GM18873 (cell line): ENCODE results near the gene XPNPEP2.

Source experiments
- ATAC-seq: cut with Tn5 transposase; IDR thresholded peaks from one replicate; pipeline ENCODE4 v1.9.1; 2021; ENCODE audit warnings: mild to moderate bottlenecking, moderate library complexity, moderate number of reproducible peaks; ENCODE audit not compliant: unreplicated experiment, low FRiP score

XPNPEP2 gene

DNA sequence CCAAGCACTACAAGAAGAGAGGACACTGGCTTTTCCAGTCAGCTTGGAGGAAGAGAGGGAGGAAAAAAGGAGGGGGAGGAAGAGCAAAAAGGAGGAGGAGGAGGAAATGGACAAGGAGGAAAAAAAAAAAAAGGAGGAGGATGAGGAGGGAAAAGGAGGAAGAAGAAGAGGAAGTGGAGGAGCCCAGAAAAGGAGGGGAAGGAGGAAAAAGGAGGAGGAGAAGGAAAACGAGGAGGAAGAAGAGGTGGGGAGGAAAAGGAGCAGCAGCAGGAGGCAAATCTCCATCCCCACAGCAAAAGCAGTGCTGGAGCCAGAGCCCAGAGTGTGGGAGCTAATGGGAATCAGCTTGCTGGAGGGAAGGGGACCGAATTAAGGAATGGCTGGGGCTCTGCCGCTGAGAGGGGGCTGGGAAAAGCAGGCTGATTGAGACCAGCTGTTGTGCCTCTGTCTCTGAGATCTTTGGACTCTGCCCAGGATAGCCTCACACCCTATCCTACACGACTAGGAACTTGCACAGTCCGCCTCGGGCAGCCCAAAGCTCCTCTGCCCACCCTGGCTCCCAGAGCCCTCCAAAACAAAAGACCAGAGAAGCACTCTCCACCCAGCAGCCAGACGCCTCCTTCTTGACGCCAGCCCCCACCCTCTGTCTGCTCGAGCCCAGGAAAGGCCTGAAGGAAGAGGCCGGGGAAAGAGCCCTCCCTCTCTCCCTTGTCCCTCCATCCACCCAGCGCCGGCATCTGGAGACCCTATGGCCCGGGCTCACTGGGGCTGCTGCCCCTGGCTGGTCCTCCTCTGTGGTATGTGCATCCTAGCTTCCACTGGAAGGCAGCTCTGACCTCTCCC is at the start of gene XPNPEP2:
XPNPEP2 (plus strand) TSS at position 514 of the 843 bp plus-strand sequence; CDS start at position 749, 235 bp downstream.
- ATAC-seq: no peak

- ATAC-seq: no peak
These were observed 49.0 kb upstream of the XPNPEP2 start for GRCh38 chrX:129689796-129690195.

DNA sequence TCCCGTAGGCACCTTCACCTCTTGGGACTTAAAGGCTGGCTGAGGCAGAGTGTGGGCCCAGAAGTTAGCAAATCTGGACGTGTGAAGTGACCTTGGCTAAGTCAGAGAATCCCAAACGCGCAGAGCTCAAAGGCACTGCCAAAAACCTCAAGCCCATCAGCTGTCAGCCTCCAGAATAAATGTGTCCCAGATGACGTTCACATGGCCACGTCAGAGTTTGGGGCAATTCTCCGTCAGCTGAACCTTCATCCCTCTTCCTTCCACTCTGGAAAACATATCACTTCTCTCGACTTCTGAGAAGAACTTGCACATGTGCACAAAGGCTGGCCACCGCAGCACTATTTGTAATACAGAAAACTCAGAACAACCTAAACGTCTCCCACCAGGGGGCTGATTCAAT is 48.3 kb upstream of the XPNPEP2 start:
- ATAC-seq: no peak

GRCh38 chrX:129693354-129693753 is 45.4 kb upstream of the XPNPEP2 start:
- ATAC-seq: no peak

DNA sequence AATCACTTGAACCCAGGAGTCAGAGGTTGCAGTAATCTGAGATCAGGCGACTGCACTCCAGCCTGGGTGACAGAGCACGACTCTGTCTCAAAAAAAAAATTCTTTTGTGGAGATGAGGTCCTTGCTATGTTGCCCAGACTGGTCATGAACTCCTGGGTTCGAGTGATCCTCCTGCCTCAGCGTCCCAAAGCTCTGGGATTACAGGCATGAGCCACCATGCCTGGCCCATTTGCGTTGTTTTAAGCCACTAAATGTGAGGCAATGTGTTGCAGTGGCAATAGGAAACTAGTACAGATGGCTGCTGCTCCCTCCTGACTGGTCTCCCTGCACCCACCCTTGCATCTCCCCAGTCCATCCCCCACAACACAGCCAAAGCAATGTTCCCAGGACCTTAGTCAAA is 44.0 kb upstream of the XPNPEP2 start:
- ATAC-seq: no peak

GRCh38 chrX:129695535-129695934 is 43.2 kb upstream of the XPNPEP2 start:
- ATAC-seq: no peak

- ATAC-seq: no peak
These were observed 42.8 kb upstream of the XPNPEP2 start for GRCh38 chrX:129695937-129696336.

DNA sequence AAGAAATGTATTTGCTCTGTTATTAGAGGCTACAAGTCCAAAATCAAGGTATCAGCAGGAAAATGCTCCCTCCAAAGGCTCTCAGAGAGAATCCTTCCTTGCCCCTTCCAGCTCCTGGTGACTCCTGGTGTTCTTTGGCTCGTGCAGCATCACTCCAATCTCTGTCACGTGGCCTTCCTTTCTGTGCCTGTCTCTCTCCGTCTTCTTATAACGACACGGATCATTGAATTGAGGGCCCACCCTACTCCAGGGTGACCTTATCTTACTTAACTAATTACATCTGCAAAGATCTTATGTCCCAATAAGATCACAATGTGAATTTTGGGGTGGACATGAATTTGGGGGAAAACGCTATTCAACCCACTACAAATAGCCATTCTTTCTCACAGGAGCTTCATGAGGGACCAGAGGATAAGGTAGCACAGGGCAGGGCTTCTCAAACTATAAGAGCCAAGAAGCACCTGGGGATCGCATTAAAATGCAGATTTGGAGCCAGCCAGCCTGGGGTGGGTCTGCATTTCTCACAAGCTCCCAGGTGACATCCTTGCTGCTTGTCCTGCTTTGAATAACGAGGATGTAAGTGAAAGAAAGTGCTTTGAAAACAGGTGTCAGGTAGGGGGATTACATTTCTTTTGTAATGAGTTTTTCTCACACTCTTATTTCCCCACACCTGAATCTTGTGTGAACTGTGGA is 42.2 kb upstream of the XPNPEP2 start:
- no peak for ATAC-seq

DNA sequence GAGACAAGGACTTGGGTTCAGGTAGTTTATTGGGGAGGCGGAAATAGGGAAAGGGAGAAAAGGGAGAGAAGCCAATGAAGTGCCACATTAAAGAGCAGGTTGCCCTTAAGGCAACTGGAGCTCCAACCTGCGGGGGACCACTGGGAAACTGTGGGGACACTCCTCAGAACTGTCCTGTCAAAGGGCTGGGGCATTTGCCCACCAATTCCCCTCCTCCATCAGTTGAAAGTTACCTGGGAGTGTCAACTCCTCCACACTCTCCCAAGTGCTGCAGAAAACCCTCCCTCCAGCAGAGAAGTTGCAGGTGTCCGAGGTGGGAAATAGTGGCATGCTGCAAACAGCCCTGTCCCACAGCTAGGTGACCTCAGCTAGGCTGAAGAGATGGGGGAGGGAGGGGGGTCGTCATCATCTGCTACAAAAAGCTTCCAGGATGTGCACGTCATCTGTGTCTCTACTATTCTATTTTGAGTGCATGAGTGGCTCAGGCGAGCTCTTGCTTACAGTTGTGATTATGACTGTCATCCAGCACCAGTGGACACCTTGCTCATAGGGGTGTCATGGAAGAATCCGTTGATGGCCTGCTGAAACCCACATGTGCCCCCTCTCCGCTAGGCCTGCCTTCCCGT is 41.5 kb upstream of the XPNPEP2 start:
- no peak for ATAC-seq

DNA sequence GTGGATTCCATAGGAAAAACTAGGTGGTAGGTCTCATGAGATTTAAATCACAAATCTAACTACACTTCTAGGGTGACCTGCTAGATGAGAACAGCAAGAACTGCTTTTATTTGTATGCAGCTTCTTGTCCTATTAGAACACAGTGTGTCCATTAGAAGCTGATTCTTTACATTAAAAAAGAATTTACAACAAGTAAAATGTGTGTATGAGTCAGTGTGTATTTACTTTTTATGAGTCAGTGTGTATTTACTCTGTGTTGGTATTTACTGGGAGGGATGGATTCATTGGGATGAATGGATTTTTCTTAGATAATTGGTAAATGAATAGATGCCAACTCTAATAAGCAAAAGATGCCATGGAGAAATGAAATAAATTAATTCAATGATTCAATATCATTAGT is 40.6 kb upstream of the XPNPEP2 start:
- ATAC-seq: no peak

- no peak for ATAC-seq
These were observed 38.2 kb upstream of the XPNPEP2 start for GRCh38 chrX:129700536-129700935.

GRCh38 chrX:129701624-129702069 is 37.1 kb upstream of the XPNPEP2 start:
- no peak for ATAC-seq

GRCh38 chrX:129704491-129704890 is 34.3 kb upstream of the XPNPEP2 start:
- ATAC-seq: no peak

GRCh38 chrX:129705377-129705925 is 33.3 kb upstream of the XPNPEP2 start:
- no peak for ATAC-seq

GRCh38 chrX:129705988-129706387 is 32.8 kb upstream of the XPNPEP2 start:
- ATAC-seq: no peak

GRCh38 chrX:129706400-129707072 is 32.2 kb upstream of the XPNPEP2 start:
- ATAC-seq: no peak

- ATAC-seq: no peak
These were observed 24.2 kb upstream of the XPNPEP2 start for GRCh38 chrX:129714581-129714980.

DNA sequence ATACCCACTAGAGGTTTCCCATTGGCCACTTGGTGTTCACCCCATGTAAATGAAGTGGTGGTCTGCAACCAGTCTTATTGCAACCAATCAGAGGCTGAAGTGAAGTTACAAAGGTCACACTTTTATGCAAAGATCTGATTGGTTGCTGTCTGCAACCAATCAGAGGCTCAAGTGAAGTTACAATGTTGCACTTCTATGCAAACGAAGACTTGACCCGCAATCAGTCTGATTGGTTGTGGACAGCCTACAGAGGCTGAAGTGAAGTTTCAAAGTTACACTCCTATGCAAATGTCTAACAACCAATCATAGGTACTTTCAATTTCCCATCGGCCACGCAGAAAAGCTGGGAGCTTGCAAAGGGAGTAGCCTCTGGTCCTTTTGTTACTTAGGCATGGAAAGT is 22.3 kb upstream of the XPNPEP2 start:
- no peak for ATAC-seq

DNA sequence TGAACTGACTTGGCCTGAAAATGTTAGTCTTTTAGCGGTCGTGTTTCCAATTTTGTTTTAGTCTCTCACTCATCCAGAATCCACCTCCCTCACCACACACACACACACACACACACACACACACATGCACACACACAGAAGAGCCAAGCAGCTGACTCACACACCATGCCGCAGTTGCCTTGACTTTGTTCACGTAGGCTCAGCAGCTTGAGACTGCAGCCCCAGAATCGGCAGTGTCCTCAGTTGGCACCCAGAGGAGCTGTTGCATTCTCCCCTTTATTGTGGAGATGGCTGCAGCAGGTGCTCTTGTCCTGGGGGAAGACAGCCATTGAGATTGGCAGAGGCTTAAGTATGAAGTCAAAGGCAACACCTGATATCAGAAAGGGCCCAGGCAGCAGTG is 20.9 kb upstream of the XPNPEP2 start:
- ATAC-seq: no peak

GRCh38 chrX:129718676-129719075 is 20.1 kb upstream of the XPNPEP2 start:
- no peak for ATAC-seq
